Astrocyte of the cerebellum (primary cell): Measurements from ENCODE around the gene PRKAR1B.

Experiments used
- DNase-seq: peaks from one replicate; pipeline ENCODE4 v3.0.0-alpha.2; 2011; ENCODE audit warnings: low read depth
- H3K4me3 ChIP-seq: 2 replicates; pipeline ENCODE4 v1.5.1; 2011; ENCODE audit warnings: mild to moderate bottlenecking, low read depth, low read length, moderate library complexity
- CTCF ChIP-seq: IDR thresholded peaks from 2 replicates; pipeline ENCODE4 v1.5.1; 2012; ENCODE audit warnings: low read length, low read depth, moderate library complexity, mild to moderate bottlenecking; ENCODE audit errors: missing control alignments
- in situ Hi-C: cut with HindIII; loops from 2 replicates; pipeline ENCODE4 v1.10.0; 2017; ENCODE audit warnings: low sequenced_read_pairs

Gene PRKAR1B

DNA sequence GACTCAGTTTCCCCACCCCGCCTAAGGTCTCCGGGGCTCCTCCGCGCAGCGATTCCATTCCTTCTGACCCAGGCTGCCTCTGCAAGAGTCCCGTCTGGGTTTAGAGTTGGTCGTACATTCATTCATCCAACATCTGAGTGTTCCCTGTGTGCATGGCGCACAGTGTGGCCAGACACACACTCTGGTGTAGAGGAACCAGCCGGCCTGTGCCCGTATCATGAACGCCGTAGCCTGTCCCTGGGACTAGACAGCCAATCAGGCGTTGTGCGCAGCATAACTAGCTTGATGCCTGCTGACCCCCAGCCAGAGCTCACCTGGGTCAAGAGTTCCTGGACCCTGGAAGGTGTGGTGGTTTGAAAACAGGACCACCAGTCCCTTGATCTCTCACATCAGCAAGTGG lies 186.5 kb downstream of the PRKAR1B start:
- in situ Hi-C loops, result no loop called here
- TF ChIP-seq CTCF, result no peak
- DNase-seq, result no peak
- no peak overlapping the region for H3K4me3 ChIP-seq

DNA sequence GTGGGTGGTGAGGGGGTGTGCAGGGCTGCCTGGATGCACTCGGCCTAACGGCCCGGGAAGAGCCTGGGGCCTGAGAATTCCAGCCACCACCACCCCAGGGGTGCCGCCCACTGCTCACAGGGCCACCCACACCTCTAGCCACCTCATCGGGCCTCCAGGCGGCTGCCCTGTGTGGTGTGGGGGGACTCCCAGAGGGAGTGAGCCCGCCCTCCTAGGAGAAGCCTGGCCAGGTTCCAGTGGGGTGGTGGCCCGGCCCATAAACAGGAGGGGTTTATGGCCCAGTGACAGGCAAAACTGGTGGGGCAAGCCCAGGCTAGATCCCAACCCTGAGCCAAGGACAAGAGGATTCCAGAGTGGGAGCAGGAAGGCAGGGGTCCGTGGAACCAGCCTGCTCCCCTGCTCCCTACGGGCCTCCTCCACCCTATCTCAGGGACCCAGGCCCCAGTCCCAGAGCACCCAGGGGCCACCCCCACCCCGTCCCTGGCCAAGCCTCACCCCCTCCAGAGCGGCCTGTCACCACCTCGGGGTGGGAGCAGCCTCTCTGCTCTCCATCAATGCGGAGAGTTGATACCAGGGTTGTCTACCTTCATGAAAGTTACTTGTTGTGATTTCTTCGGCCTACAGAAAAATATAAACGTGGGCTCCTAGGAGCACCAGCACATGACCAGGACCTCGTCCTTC lies 187.2 kb downstream of the PRKAR1B start:
- in situ Hi-C loops, result no loop called here
- no peak overlapping the region for H3K4me3 ChIP-seq
- no peak for DNase-seq
- TF ChIP-seq CTCF, result no peak

- H3K4me3 ChIP-seq, result no peak overlapping the region
- in situ Hi-C loops, result no loop called here
- TF ChIP-seq CTCF, result no peak
- no peak for DNase-seq
Measured at GRCh38 chr7:538764-539685, 188.1 kb downstream of the PRKAR1B start.

- H3K4me3 ChIP-seq, result no peak overlapping the region
- in situ Hi-C loops, result no loop called here
- no peak for DNase-seq
- TF ChIP-seq CTCF, result no peak
Measured at GRCh38 chr7:537911-538634, 189.0 kb downstream of the PRKAR1B start.

DNA sequence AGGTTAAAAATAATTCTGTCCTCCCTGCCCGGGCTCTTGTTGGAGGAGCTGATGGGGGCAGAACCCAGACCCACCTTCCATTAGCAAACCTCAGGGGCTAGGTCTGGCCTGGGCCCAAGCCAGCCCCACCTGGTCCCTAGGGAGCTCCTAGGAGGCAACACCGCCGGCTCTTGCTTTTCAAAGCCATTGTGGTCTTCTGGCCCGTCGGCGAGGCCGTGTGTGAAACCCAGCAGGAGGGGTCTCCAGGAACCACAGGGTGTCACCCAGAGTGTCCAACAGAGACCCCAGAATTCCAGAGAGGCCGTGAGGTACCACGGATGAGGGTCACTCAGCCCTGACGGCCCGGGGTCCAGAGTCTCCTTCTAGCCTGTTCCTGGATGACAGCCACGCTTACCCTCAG lies 190.8 kb downstream of the PRKAR1B start:
- H3K4me3 ChIP-seq, result no peak overlapping the region
- no peak for DNase-seq
- in situ Hi-C loops, result no loop called here
- no peak for TF ChIP-seq CTCF

- DNase-seq, result no peak
- no peak overlapping the region for H3K4me3 ChIP-seq
- in situ Hi-C loops, result no loop called here
- no peak for TF ChIP-seq CTCF
Measured at GRCh38 chr7:534959-535358, 192.1 kb downstream of the PRKAR1B start.
